Thoracic aorta (tissue), 2 donors: Measurements from ENCODE around the gene PRKD2. TPM values are rescaled to one million over a fixed set of nuclear protein-coding genes. Genes with fewer than 3 reads are reported as not detected.

Source experiments
- ATAC-seq: fragments of 150-250 bp; one replicate; pipeline ENCODE4 v1.8.0; 2017; ENCODE audit warnings: low read depth; ENCODE audit not compliant: insufficient number of reproducible peaks, low FRiP score
- DNase-seq: peaks from one replicate; pipeline ENCODE4 v3.0.0-alpha.2; 2020; ENCODE audit warnings: low spot score
- H3K27ac ChIP-seq, 2 donors: fragments of 200-600 bp; sonication (generic); 1 replicate in 1 of 2; 2 replicates in 1 of 2; pipeline ENCODE4 v1.5.1; 2016; ENCODE audit warnings: mild to moderate bottlenecking in 2 of 2, moderate library complexity in 2 of 2
- H3K27me3 ChIP-seq: fragments of 200-600 bp; sonication (generic); replicated peaks from 2 replicates; pipeline ENCODE4 v1.6.0; 2016; ENCODE audit warnings: mild to moderate bottlenecking; ENCODE audit not compliant: insufficient read depth
- H3K36me3 ChIP-seq: fragments of 200-600 bp; sonication (generic); one replicate; pipeline ENCODE4 v1.5.1; 2016
- H3K4me1 ChIP-seq, 2 donors: fragments of 200-600 bp; sonication (generic); 1 replicate in 1 of 2; 2 replicates in 1 of 2; pipeline versions ENCODE4 v1.5.1 to v1.6.0; 2016; ENCODE audit warnings: low read depth in 2 of 2, mild to moderate bottlenecking in 1 of 2; ENCODE audit not compliant: control insufficient read depth in 1 of 2
- H3K4me3 ChIP-seq: fragments of 200-600 bp; sonication (generic); 2 replicates; pipeline ENCODE4 v1.5.1; 2016; ENCODE audit warnings: mild to moderate bottlenecking
- H3K9me3 ChIP-seq: fragments of 200-600 bp; sonication (generic); 2 replicates; pipeline ENCODE4 v1.5.1; 2016
- CTCF ChIP-seq: fragments of 200-600 bp; sonication (generic); IDR thresholded peaks from one replicate; pipeline ENCODE4 v1.5.1; 2019; ENCODE audit warnings: antibody characterized with exemption
- total RNA-seq, 2 donors: library from RNA; depleted of rRNA; stranded (reverse); fragments of >200 nt; gene quantifications; one replicate each; pipeline versions ENCODE4 v1.1.0 to v1.2.3, GENCODE V29; 2016

The PRKD2 gene
- total RNA-seq, 2 donors from 2014 or later = 21.4 to 53.6 TPM

- peaks cover 55% of the 10 kb centered on the region for H3K36me3 ChIP-seq
- ATAC-seq (no peak), DNase-seq (no peak)
- TF ChIP-seq CTCF = no peak
- H3K4me3 ChIP-seq = no peak overlapping the region
- H3K4me1 ChIP-seq = no peaks in the 10 kb centered on the region
- no peak overlapping the region for H3K27ac ChIP-seq
- H3K9me3 ChIP-seq = no peaks in the 10 kb centered on the region
- no peaks in the 10 kb centered on the region for H3K27me3 ChIP-seq
Measured at GRCh38 chr19:46685189-46685588, 31.7 kb downstream of the PRKD2 start.

- no peaks in the 10 kb centered on the region for H3K9me3 ChIP-seq
- no peaks in the 10 kb centered on the region for H3K27me3 ChIP-seq
- peaks cover 35% of the 10 kb centered on the region for H3K36me3 ChIP-seq
- TF ChIP-seq CTCF = no peak
- no peak for ATAC-seq
- no peak overlapping the region for H3K4me3 ChIP-seq
- no peak for DNase-seq
- no peak overlapping the region for H3K27ac ChIP-seq
- H3K4me1 ChIP-seq = no peaks in the 10 kb centered on the region
Measured at GRCh38 chr19:46678110-46678732, 38.7 kb downstream of the PRKD2 start.

- H3K36me3 ChIP-seq = peaks cover 24% of the 10 kb centered on the region
- H3K4me3 ChIP-seq = no peak overlapping the region
- H3K9me3 ChIP-seq = no peaks in the 10 kb centered on the region
- no peak for DNase-seq
- H3K27ac ChIP-seq = no peak overlapping the region
- ATAC-seq = no peak
- TF ChIP-seq CTCF = no peak
- no peaks in the 10 kb centered on the region for H3K4me1 ChIP-seq
- H3K27me3 ChIP-seq = no peaks in the 10 kb centered on the region
Measured at GRCh38 chr19:46674416-46675178, 42.3 kb downstream of the PRKD2 start.

- no peak overlapping the region for H3K4me3 ChIP-seq
- no peaks in the 10 kb centered on the region for H3K27me3 ChIP-seq
- TF ChIP-seq CTCF = no peak
- peaks cover 11% of the 10 kb centered on the region for H3K36me3 ChIP-seq
- H3K9me3 ChIP-seq = no peaks in the 10 kb centered on the region
- no peak overlapping the region for H3K27ac ChIP-seq
- no peak for ATAC-seq
- H3K4me1 ChIP-seq = no peaks in the 10 kb centered on the region
- no peak for DNase-seq
Measured at GRCh38 chr19:46670813-46671212, 46.1 kb downstream of the PRKD2 start.

GRCh38 chr19:46668662-46669061 is 48.3 kb downstream of the PRKD2 start:
- Histone ChIP-seq H3K9me3 (no peaks in the 10 kb centered on the region), H3K27ac (no peak overlapping the region), H3K4me1 (no peaks in the 10 kb centered on the region), H3K36me3 (peaks cover 1% of the 10 kb centered on the region), H3K4me3 (no peak overlapping the region), H3K27me3 (no peaks in the 10 kb centered on the region)
- DNase-seq (no peak), ATAC-seq (no peak)
- TF ChIP-seq CTCF = no peak
